PC-3 (cell line): ENCODE data around the gene LARP6. TPM values are rescaled to one million over a fixed set of nuclear protein-coding genes. Genes with fewer than 3 reads are reported as not detected.

ENCODE experiments used
- ATAC-seq: fragments of 200-7000 bp; cut with Tn5 transposase; 2 replicates; pipeline ENCODE4 v1.9.1; 2020; ENCODE audit warnings: mild to moderate bottlenecking, moderate library complexity
- BruUV-seq: library from RNA; stranded (reverse); fragments of 400-500 nt; replicated peaks from 2 replicates; lab custom pipeline; 2021; lab: Mats Ljungman, UMichigan
- CTCF ChIA-PET: fragments of 300-600 bp; sonication (Branson Sonifier 250); formaldehyde crosslinking; loops from one replicate; lab custom pipeline; 2022; ENCODE audit warnings: antibody characterized with exemption; lab: Charles Lee
- POLR2A ChIA-PET: fragments of 300-600 bp; sonication (Branson Sonifier 250); formaldehyde crosslinking; loops from one replicate; lab custom pipeline; 2022; ENCODE audit warnings: antibody characterized with exemption; ENCODE audit not compliant: unreplicated experiment; lab: Charles Lee
- DNase-seq: peaks from one replicate; pipeline ENCODE4 v3.0.0-alpha.2; 2015
- H2AFZ ChIP-seq: fragments of 300-600 bp; sonication (generic); 2 replicates; pipeline ENCODE4 v1.6.0; 2016; ENCODE audit warnings: antibody characterized with exemption, low read length
- H3F3A ChIP-seq: fragments of 300-600 bp; sonication (generic); one replicate; pipeline ENCODE4 v1.6.0; 2017; ENCODE audit warnings: antibody characterized with exemption, low read length, control low read depth, mild to moderate bottlenecking; ENCODE audit not compliant: unreplicated experiment
- H3K27ac ChIP-seq: fragments of 300-600 bp; sonication (generic); 2 replicates; pipeline ENCODE4 v1.5.1; 2016; ENCODE audit warnings: mild to moderate bottlenecking, low read length
- H3K27me3 ChIP-seq: fragments of 300-600 bp; sonication (generic); 2 replicates; pipeline ENCODE4 v1.6.1; 2016; ENCODE audit warnings: low read length, mixed read lengths
- H3K36me3 ChIP-seq: fragments of 300-600 bp; sonication (generic); 2 replicates; pipeline ENCODE4 v1.6.1; 2016; ENCODE audit warnings: low read depth, mixed run types, low read length, mixed read lengths
- H3K4me1 ChIP-seq: fragments of 300-600 bp; sonication (generic); 2 replicates; pipeline ENCODE4 v1.5.1; 2016; ENCODE audit warnings: low read length; ENCODE audit not compliant: insufficient read depth
- H3K4me2 ChIP-seq: fragments of 300-600 bp; sonication (generic); 2 replicates; pipeline ENCODE4 v1.6.0; 2016; ENCODE audit warnings: low read length
- H3K4me3 ChIP-seq: fragments of 300-600 bp; sonication (generic); 2 replicates; pipeline ENCODE4 v1.5.1; 2016; ENCODE audit warnings: mild to moderate bottlenecking, low read length, mixed read lengths
- H3K79me2 ChIP-seq: fragments of 300-600 bp; sonication (generic); 2 replicates; pipeline ENCODE4 v1.6.1; 2017; ENCODE audit warnings: low read length, mixed read lengths
- H3K9ac ChIP-seq: fragments of 300-600 bp; sonication (generic); 2 replicates; pipeline ENCODE4 v1.6.0; 2016; ENCODE audit warnings: mild to moderate bottlenecking, low read length
- H3K9me2 ChIP-seq: fragments of 300-600 bp; sonication (generic); replicated peaks from 2 replicates; pipeline ENCODE4 v1.6.1; 2016; ENCODE audit warnings: mixed run types, low read length, mixed read lengths
- H3K9me3 ChIP-seq: fragments of 300-600 bp; sonication (generic); 2 replicates; pipeline ENCODE4 v1.6.1; 2016; ENCODE audit warnings: low read length, mixed read lengths
- H4K20me1 ChIP-seq: fragments of 300-600 bp; sonication (generic); 2 replicates; pipeline ENCODE4 v1.6.1; 2016; ENCODE audit warnings: low read length, mixed read lengths
- CTCF ChIP-seq: fragments of 300-600 bp; sonication (generic); conservative IDR thresholded peaks from 2 replicates; pipeline ENCODE4 v1.5.1; 2017; ENCODE audit warnings: antibody characterized with exemption, low read depth, mild to moderate bottlenecking, low read length
- EZH2 ChIP-seq: fragments of 300-600 bp; sonication (generic); IDR thresholded peaks from one replicate; pipeline ENCODE4 v1.6.1; 2017; ENCODE audit warnings: antibody characterized with exemption, mild to moderate bottlenecking, low read length; ENCODE audit not compliant: unreplicated experiment
- EZH2phosphoT487 ChIP-seq: fragments of 300-600 bp; sonication (generic); IDR thresholded peaks from 2 replicates; pipeline ENCODE4 v1.6.1; 2018; ENCODE audit warnings: mild to moderate bottlenecking, antibody characterized with exemption, low read length, borderline replicate concordance
- intact Hi-C: fragments of 100-400 bp; cut with micrococcal nuclease; formaldehyde crosslinking; loops from 2 replicates; pipeline ENCODE4 v1.9.0; 2023
- total RNA-seq: library from RNA; depleted of rRNA; stranded (reverse); fragments of >200 nt; gene quantifications from 2 replicates; pipeline ENCODE4 v1.2.3, GENCODE V29; 2014

Gene LARP6
- total RNA-seq, 1 experiment from 2014 or later: 133 TPM

GRCh38 chr15:70835415-70835814 lies 18.5 kb downstream of the LARP6 start:
- BruUV-seq: no TSS peak
- no peak for ATAC-seq
- Histone ChIP-seq H3K4me2 (no peak overlapping the region), H3K36me3 (peaks cover 11% of the 10 kb centered on the region; the same call in 1 of the 2 replicates), H3K9me2 (no peaks in the 10 kb centered on the region), H2AFZ (no peak overlapping the region), H3K9me3 (no peaks in the 10 kb centered on the region), H3K4me1 (peaks cover 26% of the 10 kb centered on the region), H4K20me1 (no peaks in the 10 kb centered on the region), H3K27me3 (no peaks in the 10 kb centered on the region), H3K79me2 (no peaks in the 10 kb centered on the region), H3K9ac (no peak overlapping the region), H3K4me3 (no peak overlapping the region), H3F3A (no peaks in the 10 kb centered on the region), H3K27ac (no peak overlapping the region)
- DNase-seq: no peak
- intact Hi-C loops: no loop called here
- POLR2A ChIA-PET: no interaction called here
- TF ChIP-seq CTCF: no peak
- TF ChIP-seq EZH2: no peak
- no peak for TF ChIP-seq EZH2phosphoT487
- CTCF ChIA-PET: no interaction called here

GRCh38 chr15:70834999-70835398 lies 19.0 kb downstream of the LARP6 start:
- Histone ChIP-seq H2AFZ (no peak overlapping the region), H3K4me3 (no peak overlapping the region), H3K9me2 (no peaks in the 10 kb centered on the region), H3K36me3 (peaks cover 11% of the 10 kb centered on the region; the same call in 1 of the 2 replicates), H3K9ac (no peak overlapping the region), H3K79me2 (no peaks in the 10 kb centered on the region), H4K20me1 (no peaks in the 10 kb centered on the region), H3K4me2 (peak overlapping the region; percentile 75; the same call in 1 of the 2 replicates), H3K4me1 (peaks cover 26% of the 10 kb centered on the region), H3K27me3 (no peaks in the 10 kb centered on the region), H3K27ac (peak overlapping the region; percentile 94; the same call in 1 of the 2 replicates), H3K9me3 (no peaks in the 10 kb centered on the region), H3F3A (no peaks in the 10 kb centered on the region)
- ChIA-PET CTCF (no interaction called here), POLR2A (no interaction called here)
- intact Hi-C loops: no loop called here
- no TSS peak for BruUV-seq
- DNase-seq (no peak), ATAC-seq (no peak)
- TF ChIP-seq EZH2: no peak
- no peak for TF ChIP-seq EZH2phosphoT487
- no peak for TF ChIP-seq CTCF

GRCh38 chr15:70833861-70834765 lies 19.8 kb downstream of the LARP6 start:
- no peaks in the 10 kb centered on the region for H3K9me3 ChIP-seq
- H3K9ac ChIP-seq: peak overlapping the region; percentile 51
- ATAC-seq (peak; percentile 88), DNase-seq (peak; percentile 91)
- no peaks in the 10 kb centered on the region for H4K20me1 ChIP-seq
- peak overlapping the region; percentile 9; the same call in 1 of the 2 replicates for H3K4me3 ChIP-seq
- H3K27ac ChIP-seq: peak overlapping the region; percentile 94
- ChIA-PET POLR2A (interaction anchor here (0.6 to 1.6 kb wide), 2 partner anchors 18 to 19 kb away, joined by 4 to 5 read pairs; no protein-coding TSS in a partner anchor), CTCF (no interaction called here)
- H3K9me2 ChIP-seq: no peaks in the 10 kb centered on the region
- H3K79me2 ChIP-seq: no peaks in the 10 kb centered on the region
- H3K4me1 ChIP-seq: peaks cover 26% of the 10 kb centered on the region
- intact Hi-C loops: no loop called here
- BruUV-seq: no TSS peak
- H2AFZ ChIP-seq: peak overlapping the region; percentile 71
- H3K27me3 ChIP-seq: no peaks in the 10 kb centered on the region
- peaks cover 11% of the 10 kb centered on the region; the same call in 1 of the 2 replicates for H3K36me3 ChIP-seq
- peak overlapping the region; percentile 75 for H3K4me2 ChIP-seq
- no peak for TF ChIP-seq CTCF
- TF ChIP-seq EZH2: no peak
- no peak for TF ChIP-seq EZH2phosphoT487
- H3F3A ChIP-seq: no peaks in the 10 kb centered on the region
